Limb (tissue), 2 donors: Measurements from ENCODE around the gene PQBP1.
A peak's percentile ranks its signal among the peaks of the same experiment; 100 is the strongest.

Source experiments
- DNase-seq, 2 donors: peaks; one replicate each; pipeline ENCODE4 v3.0.0-alpha.2; 2016; ENCODE audit errors: extremely low spot score in 2 of 2

The PQBP1 gene

DNA sequence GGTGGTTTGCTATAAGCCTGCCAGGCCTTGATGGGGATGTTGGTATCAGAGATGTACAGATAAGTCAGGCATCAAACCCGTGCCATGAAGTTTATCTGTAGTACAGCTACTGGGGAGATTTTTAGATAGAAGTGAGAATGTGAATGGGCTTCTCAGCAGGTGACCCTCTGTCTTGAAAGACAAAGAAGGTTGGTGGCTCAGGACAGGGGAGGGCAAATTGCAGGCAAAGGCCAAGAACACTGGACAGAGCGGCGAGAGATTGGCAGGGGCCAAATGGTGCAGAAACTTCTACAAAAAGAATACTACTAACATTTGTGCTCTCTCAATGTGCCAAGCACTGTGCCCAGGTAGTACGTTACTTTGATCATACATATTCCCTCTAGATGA, 23.0 kb downstream of the PQBP1 start:
- no peak for DNase-seq

DNA sequence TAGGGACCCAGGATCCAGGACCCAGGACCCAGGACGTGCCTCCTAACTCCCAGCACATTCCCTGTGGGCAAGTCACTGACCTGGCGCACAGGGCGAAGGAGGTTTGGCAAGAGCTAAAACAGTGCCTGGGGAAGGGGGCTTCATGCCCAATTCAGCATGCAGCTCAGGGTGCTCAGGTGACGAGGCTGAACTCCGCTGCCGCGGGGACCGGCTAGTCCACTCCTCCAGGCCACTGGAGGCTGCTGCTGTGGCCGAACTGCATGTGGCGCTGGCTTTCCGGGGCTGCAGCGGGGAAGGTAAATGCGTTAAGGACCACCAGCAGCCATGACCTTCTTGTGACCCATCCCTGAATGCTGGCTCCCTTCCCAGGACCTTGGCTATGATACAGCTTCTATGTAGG, 26.0 kb downstream of the PQBP1 start:
- DNase-seq = no peak

DNA sequence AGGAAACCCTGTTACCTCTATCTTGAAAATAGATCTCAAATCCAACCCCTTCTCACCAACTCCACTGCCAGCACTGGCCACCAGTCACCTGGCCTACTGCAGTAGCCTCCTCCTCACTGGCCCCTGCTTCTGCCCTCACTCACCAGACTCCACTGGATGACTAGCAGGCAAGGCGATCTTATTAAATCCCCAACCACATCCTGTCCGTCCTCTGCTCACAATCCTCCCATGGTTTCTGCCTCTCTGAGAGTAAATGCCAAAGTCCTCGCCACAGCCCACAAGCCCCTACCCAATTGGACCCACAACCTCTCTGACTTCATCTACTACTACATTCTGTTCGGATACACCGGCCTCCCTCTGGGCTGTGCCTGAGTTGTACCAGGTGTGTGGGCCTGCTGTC, 26.5 kb downstream of the PQBP1 start:
- no peak for DNase-seq

DNA sequence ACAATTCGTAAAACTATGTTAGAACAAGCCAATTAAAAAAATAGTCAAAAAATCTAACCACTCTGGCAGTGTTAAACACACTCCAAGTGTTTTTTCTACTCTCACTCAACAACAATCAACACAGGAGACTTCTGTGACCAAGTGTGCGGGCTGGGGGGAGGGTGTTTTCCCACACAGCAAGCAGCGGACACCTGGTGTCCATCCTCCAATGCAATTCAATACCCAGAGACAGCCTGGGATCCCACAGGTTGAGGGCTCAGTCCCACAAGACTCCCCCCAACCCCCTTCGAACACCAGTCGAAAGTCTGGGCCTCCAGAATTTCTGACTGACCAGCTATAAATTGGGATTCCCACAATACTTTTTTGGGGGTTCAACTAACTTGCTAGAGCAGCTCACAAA, 29.4 kb downstream of the PQBP1 start:
- DNase-seq = no peak

DNA sequence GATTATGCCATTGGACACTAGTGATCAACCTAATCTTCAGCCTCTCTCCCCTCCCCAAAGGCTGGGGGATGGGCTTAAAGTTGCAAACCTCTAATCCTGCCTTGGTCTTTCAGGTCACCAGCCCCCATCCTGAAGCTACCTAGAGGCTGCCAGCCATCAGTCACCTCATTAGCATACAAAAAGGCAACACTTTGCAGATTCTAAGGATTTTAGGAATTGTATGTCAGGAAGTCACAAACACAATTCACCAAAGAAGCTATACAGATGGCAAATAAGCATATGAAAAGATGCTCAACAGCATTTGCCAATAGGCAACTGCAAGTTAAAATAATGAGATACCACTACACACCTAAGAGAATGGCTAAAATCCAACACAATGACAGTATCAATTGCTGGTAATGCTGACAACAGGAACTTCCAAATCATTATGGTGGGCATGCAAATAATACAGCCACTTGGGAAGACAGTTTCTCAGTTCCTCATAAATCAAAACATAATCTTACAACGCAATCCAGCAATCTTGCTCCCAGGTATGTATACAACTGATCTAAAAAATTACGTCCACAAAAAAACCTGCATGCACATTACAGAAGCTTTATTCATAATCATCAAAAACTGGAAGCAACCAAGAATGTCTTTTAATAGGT, 30.1 kb downstream of the PQBP1 start:
- no peak for DNase-seq

DNA sequence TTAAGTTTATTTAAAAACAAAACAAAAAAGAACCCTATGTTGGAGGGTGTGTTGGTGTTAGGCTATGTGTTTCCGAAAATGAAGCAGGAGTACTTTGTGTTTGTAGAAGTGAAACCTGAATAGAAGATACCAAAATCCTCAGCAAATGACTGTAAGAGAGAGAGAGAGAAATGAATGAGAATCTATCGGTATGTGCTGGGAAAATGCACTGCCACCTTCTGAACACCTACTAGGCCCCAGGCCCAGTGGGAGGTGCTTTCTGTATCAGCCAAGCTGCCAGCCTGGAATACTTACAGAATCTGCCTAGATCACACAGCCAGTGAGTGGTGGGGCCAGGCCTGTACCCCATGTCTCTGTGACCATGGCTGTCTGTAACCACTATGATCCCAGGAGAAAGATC, 36.0 kb downstream of the PQBP1 start:
- DNase-seq = no peak

DNA sequence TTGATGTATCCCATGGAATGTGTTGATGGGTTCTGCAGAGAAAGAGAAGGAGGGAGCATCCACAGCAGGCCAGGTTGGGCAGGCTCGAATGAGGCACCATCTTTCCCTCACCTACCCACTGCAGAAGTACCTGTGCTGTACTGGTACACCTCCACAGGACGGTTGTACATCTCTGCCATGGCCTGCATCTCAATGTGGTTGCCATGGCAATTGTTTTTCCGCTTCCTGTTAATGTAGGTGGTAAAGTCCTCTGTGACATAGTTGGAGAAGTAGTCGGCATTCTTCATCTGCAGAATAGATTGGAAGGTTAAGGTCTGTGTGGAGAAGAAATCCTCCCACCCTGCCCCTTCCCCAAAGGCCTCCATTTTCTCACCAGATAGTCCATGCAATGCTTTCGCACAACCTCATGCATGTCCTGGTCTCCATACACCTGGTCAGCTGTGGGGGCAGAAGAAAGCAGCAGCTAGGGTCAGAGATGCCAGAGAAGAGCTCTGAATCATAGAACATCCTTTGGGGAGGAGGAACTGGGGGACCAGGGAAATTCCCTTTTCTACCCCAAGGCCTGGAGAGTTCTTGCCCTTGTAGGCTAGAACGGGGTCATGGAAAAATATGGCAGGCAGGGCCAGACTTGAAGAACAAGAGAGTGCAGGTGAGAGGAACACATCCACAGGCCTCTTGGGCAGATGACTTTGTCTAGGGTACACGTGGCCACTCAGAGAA, 37.0 kb downstream of the PQBP1 start:
- no peak for DNase-seq

DNA sequence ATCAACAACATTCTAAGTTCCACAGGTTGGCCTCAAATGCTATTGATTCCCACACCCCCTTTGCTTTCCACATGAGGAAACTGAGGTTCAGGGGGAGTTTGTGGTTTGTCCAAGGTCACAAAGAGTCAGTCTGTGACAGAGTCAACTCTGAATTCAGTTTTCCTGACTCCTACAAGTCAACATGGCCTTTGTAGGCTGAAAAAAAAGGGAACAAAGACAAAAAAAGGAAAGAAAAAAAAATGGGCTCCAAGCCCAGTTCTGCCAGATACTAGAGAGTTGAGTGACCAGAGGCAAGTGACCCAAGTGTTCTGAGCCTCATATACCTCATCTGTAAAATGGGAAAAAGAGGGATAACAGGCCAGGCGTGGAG, 37.6 kb downstream of the PQBP1 start:
- DNase-seq = no peak

DNA sequence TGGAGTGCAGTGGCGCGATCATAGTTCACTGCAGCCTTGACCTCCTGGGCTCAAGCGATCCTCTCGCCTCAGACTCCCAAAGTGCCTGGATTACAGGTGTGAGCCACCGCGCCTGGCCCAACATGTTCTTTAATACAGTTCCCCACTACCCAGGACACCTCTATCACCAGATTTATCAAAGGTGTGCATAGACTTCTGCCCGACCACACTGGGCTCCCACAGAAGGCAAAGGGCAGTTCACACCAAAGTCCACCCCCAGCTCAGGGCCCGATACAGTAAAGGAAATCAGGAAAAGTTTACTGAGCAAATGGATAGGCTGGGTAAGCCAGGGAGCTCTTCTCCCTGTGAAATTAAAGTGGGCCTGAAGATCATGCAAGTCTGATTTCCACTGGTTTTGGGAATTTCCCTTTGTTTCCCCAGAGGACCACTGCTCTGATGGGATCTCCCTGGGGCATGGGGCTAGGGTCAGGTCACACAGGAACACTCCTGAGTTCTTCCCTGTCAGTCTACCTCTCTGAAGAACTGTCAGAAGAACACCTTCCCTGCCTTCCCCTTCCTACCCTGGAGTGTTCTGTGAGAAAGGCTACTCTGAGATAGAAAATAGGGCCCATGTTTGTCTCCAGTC, 38.8 kb downstream of the PQBP1 start:
- DNase-seq = no peak

DNA sequence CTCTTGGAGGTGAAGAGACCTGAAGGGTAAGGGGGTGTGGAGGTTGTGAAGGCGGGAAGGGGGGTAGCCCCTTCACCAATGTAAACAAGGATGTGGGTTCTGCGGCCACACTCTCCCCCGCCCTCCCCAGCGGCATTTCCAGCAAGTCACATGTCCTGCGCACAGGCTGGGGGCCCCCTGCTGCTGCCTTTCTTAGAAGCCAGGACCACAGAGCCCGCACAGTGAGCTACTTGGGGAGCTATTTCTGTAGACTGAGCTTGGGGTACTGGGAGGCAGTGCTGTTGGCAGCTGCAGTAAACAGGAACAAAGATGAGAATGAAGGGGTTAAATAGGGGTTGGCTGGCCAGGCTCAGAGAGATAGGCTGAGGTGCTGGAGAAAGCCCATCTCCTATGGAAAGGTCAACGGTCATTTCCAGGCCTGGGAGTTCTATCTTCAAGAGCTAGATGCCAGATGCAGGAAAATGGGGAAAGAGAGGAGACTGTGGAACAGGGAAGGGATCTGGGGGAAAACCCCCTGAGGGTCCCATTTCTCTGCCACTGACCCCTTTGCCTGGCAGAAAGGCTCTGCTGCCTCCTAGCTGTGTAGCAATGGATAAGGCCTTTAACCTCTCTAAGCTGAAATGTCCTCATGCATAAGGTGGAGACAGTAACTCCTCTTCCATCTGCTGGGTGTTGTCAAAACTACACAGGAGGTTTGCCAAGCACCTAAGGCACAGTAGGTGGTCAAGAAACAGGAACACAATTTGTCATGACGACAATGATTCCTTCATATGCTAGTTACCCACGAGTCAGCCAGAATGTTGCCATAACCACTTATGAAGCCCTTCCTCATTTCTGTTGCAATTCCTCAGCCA, 39.6 kb downstream of the PQBP1 start:
- peak in 1 of 2 donors; percentile 32 for DNase-seq

DNA sequence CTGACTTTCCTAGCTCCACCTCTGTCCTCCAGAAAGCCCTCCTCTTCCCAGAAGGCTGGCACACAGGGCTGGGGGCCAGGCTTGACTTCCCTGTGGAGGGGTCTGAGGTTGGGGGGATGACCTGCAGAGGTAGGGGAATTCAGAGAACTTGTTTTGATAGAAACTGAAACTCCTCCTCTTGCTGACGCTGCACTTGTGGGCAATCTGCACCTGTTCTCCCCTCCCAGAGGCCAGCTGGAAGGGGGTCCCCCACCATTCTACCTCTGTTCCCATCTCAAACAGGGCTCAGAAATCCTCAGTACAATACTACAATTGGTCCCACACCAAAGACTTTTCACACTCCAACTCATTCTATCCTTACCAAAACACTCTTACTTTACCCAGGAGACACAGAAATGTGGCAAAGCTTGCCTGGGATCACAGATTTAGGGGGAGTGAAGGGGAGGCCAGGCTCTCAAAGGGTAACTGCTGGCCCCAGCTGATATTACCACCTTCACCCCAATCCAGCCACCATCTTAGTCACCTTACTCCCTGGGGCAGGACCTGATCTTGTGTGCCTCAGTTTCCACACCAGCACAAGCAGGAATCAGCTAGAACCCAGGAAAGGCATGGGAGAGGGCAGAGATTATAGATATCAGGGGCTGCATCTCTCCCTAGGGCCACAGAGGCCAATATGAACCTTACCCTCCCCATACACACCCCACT, 41.1 kb downstream of the PQBP1 start:
- no peak for DNase-seq

DNA sequence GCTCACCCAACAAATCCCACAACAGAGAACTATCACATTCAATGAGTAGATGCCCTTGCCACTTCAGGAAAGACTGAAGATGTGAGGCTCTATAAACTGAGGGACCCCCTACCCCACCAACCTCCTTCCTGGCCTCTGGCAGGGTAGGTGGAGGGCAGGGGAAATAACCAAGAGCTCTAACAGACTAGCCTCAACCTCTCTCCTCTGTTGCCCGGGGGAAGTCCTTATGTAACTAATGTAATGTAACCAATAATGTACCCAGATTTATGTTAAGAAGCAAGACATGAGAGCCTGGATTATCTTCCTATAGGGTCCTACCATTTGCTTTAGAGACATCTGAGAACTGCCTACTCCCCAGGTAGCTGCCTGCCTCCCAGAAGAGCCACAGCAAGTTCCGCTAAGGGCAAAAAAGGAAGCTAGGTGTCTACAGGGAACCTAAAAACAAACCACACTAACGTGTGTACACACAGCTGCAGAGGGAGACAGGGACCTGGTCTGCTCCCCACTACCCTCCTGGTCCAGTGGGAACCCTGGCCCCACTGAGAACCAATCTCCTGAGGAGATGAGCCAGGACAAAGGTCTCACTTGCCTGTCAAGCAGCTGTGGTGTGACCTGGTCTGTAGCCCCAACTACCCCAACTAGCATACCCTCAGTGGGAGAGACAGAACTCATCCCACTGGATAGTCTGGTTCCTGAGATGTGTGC, 41.9 kb downstream of the PQBP1 start:
- no peak for DNase-seq

DNA sequence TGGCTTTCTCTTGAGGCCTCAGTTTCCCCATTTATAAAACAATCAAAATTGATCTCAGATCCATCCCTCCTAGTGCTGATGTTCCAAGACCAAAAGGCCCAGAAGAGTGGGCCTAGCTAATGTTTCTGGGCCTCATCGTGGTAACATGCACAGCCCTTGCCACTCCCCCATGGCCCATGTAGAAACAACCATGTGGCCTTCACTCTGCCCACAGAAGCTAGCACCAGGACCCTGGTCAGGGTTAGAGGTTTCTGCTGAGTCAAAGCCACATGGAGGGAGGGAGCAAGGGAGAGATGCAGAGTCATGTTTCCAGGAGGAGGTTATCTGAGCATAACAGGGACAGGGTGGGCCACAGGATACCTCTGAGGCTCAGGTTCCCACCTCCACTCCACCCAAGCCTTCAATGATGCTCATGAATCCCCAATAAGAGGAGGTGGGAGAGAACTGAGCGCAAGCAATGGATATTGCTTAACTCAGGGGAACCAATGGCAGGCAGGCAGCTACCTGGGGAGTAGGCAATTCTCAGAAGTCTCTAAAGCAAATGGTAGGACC, 42.8 kb downstream of the PQBP1 start:
- no peak for DNase-seq

DNA sequence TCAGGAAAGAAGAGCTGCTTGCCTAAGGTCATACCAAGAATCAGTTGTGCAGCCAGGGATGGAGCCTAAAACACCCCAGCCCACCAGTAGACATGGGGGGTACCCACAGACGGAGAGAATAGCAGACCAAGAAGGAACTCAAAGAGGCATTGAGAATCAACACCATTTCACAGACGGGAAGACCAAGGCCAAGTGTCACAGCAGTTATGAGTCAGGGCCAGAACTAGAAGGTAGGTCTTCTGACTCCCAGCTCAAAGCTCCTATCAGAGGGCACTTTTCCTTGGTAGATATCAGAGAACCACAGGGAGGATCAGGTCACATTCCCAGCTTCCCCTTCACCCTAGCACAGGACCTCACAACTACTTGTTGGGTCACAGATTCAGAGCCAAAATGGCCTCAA, 45.2 kb downstream of the PQBP1 start:
- no peak for DNase-seq

DNA sequence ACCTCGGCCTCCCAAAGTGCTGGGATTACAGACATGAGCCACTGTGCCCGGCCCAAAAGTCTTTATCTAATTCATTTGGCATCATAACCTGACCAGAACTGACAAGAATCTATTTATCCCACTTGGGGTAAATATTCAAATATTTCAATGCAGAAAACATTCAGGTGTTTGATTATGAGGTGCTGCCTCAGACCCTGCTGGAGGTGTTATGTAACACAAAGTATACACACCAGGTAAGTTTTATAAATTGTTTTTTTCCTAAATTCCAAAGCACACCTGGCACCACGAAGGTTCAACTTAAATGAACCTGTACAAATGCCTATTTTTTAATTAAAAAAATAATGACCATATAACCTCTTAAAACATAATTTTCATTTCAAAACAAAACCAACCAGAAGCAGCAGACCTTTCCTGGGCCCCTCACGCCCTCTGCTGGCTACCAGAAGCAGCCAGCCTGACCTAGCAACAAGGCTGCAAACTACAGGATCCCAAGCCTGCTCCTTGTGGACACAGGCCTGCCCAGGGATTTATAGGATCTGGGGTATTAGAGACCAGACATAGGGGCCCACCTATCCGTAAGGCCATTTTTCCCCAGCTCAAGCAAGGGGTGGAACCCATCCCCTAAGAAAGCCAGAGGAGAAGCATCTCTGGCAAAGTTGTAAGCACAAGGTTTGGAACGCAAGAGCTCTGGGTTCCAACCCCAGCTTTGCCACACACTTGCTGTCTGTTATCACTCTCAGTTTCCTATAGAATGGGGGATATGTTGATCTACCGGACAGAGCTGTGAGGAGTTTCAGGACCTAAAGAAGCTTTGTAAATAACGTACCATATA, 48.0 kb downstream of the PQBP1 start:
- DNase-seq = peak; percentile 19 to 42

DNA sequence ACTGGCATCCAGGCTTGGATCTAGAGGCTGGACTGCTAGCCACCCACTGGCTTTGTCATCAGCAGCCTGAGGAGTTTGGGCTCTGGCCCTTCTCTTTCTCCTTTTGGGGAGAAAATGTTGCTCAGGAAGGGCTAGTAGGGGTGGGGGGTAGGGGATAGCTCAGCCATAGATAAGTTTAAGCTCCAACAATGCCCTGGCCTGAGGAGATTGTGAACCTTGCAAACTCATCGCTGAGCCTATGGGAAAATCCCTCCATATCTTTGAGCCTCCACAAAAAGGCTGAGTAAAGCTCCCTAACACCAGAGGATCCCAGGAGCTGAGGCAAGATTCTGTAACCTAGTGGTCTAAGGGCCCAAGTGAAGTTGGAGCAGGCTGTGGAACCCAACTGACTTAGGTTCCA, 50.9 kb downstream of the PQBP1 start:
- no peak for DNase-seq
